GM12874 (cell line): ENCODE results near the gene FAM200B.

Source experiments
- TF ChIP-seq, protein P1 (sequence below): IDR thresholded peaks from 2 replicates; pipeline ENCODE4 v1.5.1; 2011; ENCODE audit warnings: low read depth, mild to moderate bottlenecking, control low read depth, low read length, moderate library complexity; ENCODE audit not compliant: insufficient read depth

The FAM200B gene

DNA sequence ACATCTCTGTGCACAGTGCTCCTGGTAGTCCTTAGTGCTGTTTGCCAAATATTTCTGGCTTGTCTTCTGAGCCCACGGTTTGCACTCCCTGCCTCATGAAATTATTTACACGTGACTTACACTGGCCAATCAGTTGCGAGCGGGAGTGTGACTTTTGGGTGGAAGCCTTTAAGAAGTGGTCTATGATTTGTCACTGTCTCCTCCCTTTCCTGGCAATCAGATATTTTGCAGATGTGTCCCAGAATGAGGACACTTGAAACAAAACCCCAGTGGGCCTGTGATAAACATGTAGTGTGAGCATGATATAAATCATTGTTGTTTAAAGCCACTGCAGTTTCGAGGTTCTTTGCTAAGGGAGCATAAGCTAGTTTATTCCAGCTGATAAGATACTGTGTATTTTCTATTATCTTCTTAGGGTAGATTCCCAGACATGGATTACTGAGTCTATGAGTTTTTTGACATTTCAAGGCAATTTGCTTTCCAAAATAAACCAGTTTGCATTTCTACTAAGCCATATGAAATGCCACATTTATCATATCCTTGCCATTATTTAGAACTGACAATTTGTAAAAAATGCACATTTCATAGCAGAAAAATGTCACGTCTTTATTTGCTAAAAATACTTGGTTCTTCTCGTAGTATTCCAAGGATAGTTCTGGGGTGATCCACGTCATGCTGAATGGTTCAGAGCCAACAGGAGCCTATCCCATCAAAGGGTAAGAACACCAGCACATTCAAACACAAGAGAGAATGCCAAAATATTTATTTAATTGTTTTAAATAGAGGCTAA is 33.2 kb downstream of the FAM200B start:
- TF ChIP-seq, protein P1, sequence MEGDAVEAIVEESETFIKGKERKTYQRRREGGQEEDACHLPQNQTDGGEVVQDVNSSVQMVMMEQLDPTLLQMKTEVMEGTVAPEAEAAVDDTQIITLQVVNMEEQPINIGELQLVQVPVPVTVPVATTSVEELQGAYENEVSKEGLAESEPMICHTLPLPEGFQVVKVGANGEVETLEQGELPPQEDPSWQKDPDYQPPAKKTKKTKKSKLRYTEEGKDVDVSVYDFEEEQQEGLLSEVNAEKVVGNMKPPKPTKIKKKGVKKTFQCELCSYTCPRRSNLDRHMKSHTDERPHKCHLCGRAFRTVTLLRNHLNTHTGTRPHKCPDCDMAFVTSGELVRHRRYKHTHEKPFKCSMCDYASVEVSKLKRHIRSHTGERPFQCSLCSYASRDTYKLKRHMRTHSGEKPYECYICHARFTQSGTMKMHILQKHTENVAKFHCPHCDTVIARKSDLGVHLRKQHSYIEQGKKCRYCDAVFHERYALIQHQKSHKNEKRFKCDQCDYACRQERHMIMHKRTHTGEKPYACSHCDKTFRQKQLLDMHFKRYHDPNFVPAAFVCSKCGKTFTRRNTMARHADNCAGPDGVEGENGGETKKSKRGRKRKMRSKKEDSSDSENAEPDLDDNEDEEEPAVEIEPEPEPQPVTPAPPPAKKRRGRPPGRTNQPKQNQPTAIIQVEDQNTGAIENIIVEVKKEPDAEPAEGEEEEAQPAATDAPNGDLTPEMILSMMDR = no peak

DNA sequence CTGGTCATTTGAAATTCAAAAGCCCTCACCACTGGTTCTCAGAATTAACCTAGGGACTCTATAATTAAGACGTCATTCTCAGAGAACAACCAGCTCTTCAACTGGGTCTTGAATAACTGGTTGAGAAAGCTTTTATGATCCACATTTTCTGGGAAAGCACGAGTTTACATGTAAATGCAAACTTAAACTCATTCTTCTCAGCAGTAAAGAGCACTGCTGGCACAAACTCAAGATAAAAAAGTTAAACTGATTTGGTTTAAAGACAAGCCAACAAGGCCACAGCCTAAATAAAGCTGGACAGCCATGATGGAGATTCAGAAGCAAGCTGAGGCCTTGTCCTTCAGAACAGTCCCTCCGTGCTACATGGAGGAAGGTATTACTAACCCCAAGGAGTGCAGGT is 34.5 kb downstream of the FAM200B start:
- TF ChIP-seq, protein P1 = no peak

DNA sequence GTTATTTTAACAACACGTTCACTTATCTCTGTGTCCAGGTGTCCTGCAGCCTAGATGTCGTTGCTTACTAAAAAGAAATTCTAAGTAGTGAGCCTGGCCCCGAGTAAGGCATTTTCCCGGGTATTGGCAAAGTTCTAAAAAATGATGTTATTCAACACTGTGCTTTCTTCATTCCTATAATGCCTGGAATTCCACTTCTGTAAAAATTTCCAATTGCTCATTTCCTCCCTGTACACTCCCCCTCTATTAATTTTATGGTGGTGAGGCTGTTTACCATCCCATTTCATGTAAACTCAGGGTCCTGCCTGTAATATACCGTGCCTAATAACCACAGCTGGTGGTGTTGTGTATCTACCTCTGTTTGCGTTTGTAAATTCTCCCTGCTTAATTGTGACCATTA is 35.5 kb downstream of the FAM200B start:
- TF ChIP-seq, protein P1 = no peak

DNA sequence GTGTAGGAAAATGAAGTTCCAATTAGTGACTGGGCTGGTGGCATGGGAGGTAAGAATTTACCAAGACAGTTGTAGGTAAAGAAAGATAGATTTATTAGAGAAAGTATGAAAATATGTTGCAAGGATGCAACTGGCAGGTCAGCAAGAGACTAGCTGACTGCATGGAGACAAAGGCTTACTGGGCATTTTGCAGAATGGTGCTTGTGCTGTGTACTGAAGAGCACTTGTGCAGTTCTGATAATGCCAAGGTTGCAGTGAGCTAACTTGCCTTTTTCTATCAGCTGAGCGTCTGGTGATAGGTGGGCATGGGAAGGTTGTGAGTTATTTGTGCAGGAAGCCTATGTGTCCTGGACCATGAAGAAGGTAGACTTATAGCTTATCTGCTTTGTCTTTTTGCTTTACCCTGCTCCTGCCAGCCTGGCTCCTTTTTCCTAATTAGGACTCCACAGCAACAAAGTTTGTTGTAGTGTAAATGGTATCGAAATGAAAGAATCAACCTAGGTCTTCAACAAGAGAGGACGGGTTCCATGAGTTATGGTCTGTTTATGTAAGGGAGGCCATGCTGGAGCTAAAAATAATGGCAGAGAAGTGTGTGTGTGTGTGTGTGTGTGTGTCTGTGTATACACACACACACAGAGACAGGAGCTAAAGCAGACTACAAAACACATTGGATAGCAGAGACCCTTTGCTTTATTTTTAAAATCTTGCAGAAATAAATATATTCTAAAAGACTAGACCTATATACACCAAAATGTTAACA is 36.2 kb downstream of the FAM200B start:
- TF ChIP-seq, protein P1 = no peak

DNA sequence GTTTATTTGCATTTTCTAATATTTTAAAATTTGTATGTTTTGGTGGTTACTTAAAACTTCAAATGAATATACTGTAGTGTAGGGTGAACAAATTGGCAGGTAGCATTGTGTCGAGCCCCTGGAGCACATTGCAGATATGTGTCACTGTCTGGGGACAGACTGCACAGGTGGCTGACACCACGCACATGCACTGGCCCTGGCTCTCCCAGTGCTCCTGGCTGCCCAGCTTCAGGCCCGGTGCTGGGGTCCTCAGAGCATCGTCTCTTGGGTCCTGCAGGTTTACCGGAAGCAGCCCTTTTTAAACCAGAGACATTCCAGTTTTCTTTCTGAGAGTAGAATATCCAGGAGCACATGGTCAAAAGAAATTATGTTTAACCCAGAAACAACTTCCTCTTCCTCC is 36.8 kb downstream of the FAM200B start:
- TF ChIP-seq, protein P1 = no peak

DNA sequence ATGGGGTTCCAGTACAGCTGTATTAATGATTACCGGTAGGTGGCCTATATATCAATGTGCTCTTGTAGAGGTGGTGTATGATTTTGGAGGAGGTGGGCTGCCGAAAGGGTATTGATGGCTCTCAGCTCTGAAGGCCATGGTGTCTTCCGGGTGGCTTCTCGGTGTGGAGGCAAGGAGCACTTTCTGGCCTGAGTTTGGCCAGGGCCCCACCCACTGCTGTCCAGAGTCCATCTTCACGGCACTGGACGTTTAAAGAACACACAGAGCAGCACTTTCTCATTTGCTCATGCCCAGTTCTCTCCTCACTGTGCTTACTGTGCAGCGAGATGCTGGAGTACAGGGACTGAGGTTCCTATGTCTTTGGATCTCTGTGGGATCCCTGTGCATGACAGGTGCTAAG is 37.3 kb downstream of the FAM200B start:
- TF ChIP-seq, protein P1 = no peak

DNA sequence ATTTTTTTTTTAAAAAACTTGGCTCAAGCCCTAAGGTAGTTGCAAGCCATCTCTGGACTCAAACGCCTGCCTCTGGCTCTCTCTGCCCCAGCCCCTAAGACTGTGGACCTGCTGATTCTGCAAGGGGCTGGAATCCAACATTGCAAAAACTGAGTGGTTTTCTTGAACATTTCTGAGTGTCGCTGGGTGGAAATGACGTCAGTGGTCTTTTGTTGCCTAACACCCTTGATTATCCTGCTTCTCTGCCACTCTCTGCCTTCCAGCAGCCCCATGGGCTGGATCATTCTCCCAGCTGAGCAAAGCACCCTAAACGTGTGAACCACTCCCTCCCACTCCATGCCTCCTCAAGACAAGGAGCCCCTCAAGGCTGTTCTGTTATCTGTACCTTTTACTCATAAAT is 37.9 kb downstream of the FAM200B start:
- TF ChIP-seq, protein P1 = no peak
